GM12878 (cell line): ENCODE results near the gene AGK. TPM values are rescaled to one million over a fixed set of nuclear protein-coding genes. Genes with fewer than 3 reads are reported as not detected.

ENCODE experiments used
- ATAC-seq: fragments of 200-7000 bp; cut with Tn5 transposase; 3 replicates; pipeline ENCODE4 v1.9.1; 2020; ENCODE audit warnings: mild to moderate bottlenecking, moderate library complexity
- BruUV-seq: library from RNA; stranded (reverse); fragments of 400-500 nt; replicated peaks from 2 replicates; lab custom pipeline; 2021; lab: Mats Ljungman, UMichigan
- CTCF ChIA-PET: fragments of 300-600 bp; sonication (Branson Sonifier 250); formaldehyde crosslinking; extraction: SDS; loops from one replicate; lab custom pipeline; 2021; ENCODE audit warnings: inconsistent platforms; lab: Yijun Ruan, JAX
- POLR2A ChIA-PET: fragments of 350-600 bp; formaldehyde crosslinking; extraction: SDS; loops from one replicate; lab custom pipeline; 2021; ENCODE audit warnings: inconsistent platforms; lab: Charles Lee
- RAD21 ChIA-PET: fragments of 300-600 bp; sonication (Branson Sonifier 250); formaldehyde crosslinking; loops from one replicate; lab custom pipeline; 2023; ENCODE audit warnings: antibody characterized with exemption; ENCODE audit not compliant: unreplicated experiment; lab: Charles Lee
- SMC1A ChIA-PET: fragments of 300-600 bp; sonication (Branson Sonifier 250); formaldehyde crosslinking; loops from one replicate; lab custom pipeline; 2023; ENCODE audit not compliant: unreplicated experiment, uncharacterized antibody; lab: Charles Lee
- DNase-seq: peaks from one replicate; pipeline ENCODE4 v3.0.0-alpha.2; 2011; ENCODE audit warnings: low read depth, low spot score
- FAIRE-seq: peaks from 3 replicates; lab custom pipeline; 2011; peaks lifted over from hg19 to GRCh38; lab: Jason Lieb, UNC
- H2AFZ ChIP-seq: 2 replicates; pipeline ENCODE4 v1.6.0; 2011; ENCODE audit warnings: low read depth, low read length, control low read depth; ENCODE audit not compliant: control insufficient read depth
- H3K27ac ChIP-seq: 2 replicates; pipeline ENCODE4 v1.5.1; 2011; ENCODE audit warnings: control low read depth; ENCODE audit not compliant: control insufficient read depth, insufficient read depth
- H3K27me3 ChIP-seq, 2 experiments: replicated peaks in 1 of 2; 2 replicates each; pipeline versions ENCODE4 v1.6.0 to v1.6.1; 2011; ENCODE audit warnings: low read length in 1 of 2; ENCODE audit not compliant: control insufficient read depth in 2 of 2, insufficient read depth in 2 of 2
- H3K36me3 ChIP-seq, 2 experiments: 2 replicates each; pipeline ENCODE4 v1.5.1; 2011; ENCODE audit warnings: low read length in 1 of 2; ENCODE audit not compliant: control insufficient read depth in 2 of 2, insufficient read depth in 2 of 2
- H3K4me1 ChIP-seq: 2 replicates; pipeline ENCODE4 v1.6.1; 2011; ENCODE audit warnings: mild to moderate bottlenecking, low read length, moderate library complexity, mixed read lengths; ENCODE audit not compliant: control insufficient read depth, insufficient read depth
- H3K4me2 ChIP-seq: 2 replicates; pipeline ENCODE4 v1.6.0; 2011; ENCODE audit warnings: control low read depth; ENCODE audit not compliant: control insufficient read depth, insufficient read depth
- H3K4me3 ChIP-seq: fragments of 200-600 bp; sonication (generic); 2 replicates; pipeline ENCODE4 v1.5.1; 2016
- H3K79me2 ChIP-seq: 2 replicates; pipeline ENCODE4 v1.6.0; 2011; ENCODE audit warnings: low read length; ENCODE audit not compliant: control insufficient read depth, insufficient read depth
- H3K9ac ChIP-seq: 2 replicates; pipeline ENCODE4 v1.8.0; 2011; ENCODE audit warnings: low read length, control low read depth, mixed read lengths; ENCODE audit not compliant: control insufficient read depth, insufficient read depth
- H3K9me3 ChIP-seq: replicated peaks from 3 replicates; pipeline ENCODE4 v1.5.1; 2011; ENCODE audit warnings: mild to moderate bottlenecking, low read length; ENCODE audit not compliant: control insufficient read depth, insufficient read depth
- H4K20me1 ChIP-seq: 2 replicates; pipeline ENCODE4 v1.6.0; 2011; ENCODE audit not compliant: control insufficient read depth, insufficient read depth
- HDGF ChIP-seq: fragments of 450-650 bp; IDR thresholded peaks from 2 replicates; pipeline ENCODE4 v1.6.1; 2016; ENCODE audit warnings: antibody characterized with exemption
- MLLT1 ChIP-seq: fragments of 450-650 bp; IDR thresholded peaks from 2 replicates; pipeline ENCODE4 v1.6.1; 2016; ENCODE audit warnings: mild to moderate bottlenecking
- PAX5 ChIP-seq: IDR thresholded peaks from 2 replicates; pipeline ENCODE4 v1.6.1; 2011; ENCODE audit warnings: low read depth, low read length, borderline replicate concordance
- WGBS: methylation state at CpG from one replicate; pipeline ENCODE4 v1.1.6; 2016; ENCODE audit warnings: low lambda C conversion rate; ENCODE audit not compliant: insufficient replicate concordance, insufficient coverage; ENCODE audit errors: missing lambda C conversion rate; 5-methylcytosine and 5-hydroxymethylcytosine counted together
- in situ Hi-C: fragments of 300-500 bp; cut with MboI; formaldehyde crosslinking; loops from 9 replicates; pipeline ENCODE4 v1.14.3; 2018; ENCODE audit warnings: mixed read lengths
- intact Hi-C: fragments of 100-400 bp; cut with micrococcal nuclease; formaldehyde crosslinking; loops from one replicate; pipeline ENCODE4 v1.14.2; 2022; ENCODE audit not compliant: unreplicated experiment
- polyA plus RNA-seq, 11 experiments: library from polyadenylated mRNA; depleted of rRNA in 4 of 11; unstranded in 6 of 11; stranded (reverse) in 5 of 11; fragments of >200 nt; fragmentation: Nextera tagmentation in 4 of 11; fragmentation: Illumina TruSeq in 1 of 11; extraction: Ambion mirVana in 4 of 11; extraction: Trizol in 1 of 11; gene quantifications; 1 replicate in 1 of 11; 2 replicates in 10 of 11; pipeline versions ENCODE4 v1.2.1 to v1.2.3, GENCODE V29; 2011 to 2016; ENCODE audit warnings: inconsistent platforms in 2 of 11, missing spikeins in 2 of 11, low read depth in 1 of 11
- total RNA-seq, 4 experiments: library from RNA; depleted of rRNA in 3 of 4; stranded (reverse); fragments of >200 nt in 3 of 4; fragmentation: Illumina TruSeq in 1 of 4; extraction: Trizol in 1 of 4; gene quantifications; 2 replicates each; pipeline versions ENCODE4 v1.2.1 to v1.2.3, GENCODE V29; 2013 to 2021
- TF ChIP-seq, protein P1 (sequence below): fragments of 450-650 bp; IDR thresholded peaks from 2 replicates; pipeline ENCODE4 v1.6.1; 2017; ENCODE audit warnings: low read depth, mild to moderate bottlenecking, moderate library complexity

Gene AGK
- total and polyA plus RNA-seq, 10 of the 15 experiments (the other 5 are each of a cell fraction or from before 2014, with no cell fraction given): 32.5 to 85.6 (median 47.8) TPM

- TF ChIP-seq MLLT1 (no peak), PAX5 (no peak), HDGF (no peak)
- TF ChIP-seq, protein P1, sequence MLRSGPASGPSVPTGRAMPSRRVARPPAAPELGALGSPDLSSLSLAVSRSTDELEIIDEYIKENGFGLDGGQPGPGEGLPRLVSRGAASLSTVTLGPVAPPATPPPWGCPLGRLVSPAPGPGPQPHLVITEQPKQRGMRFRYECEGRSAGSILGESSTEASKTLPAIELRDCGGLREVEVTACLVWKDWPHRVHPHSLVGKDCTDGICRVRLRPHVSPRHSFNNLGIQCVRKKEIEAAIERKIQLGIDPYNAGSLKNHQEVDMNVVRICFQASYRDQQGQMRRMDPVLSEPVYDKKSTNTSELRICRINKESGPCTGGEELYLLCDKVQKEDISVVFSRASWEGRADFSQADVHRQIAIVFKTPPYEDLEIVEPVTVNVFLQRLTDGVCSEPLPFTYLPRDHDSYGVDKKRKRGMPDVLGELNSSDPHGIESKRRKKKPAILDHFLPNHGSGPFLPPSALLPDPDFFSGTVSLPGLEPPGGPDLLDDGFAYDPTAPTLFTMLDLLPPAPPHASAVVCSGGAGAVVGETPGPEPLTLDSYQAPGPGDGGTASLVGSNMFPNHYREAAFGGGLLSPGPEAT: no peak
- intact Hi-C loops (no loop called here), in situ Hi-C loops (loop anchor here (25.0 kb wide), 1 partner anchor 716 kb away; no protein-coding TSS in a partner anchor)
- RAD21 ChIA-PET: no interaction called here
- POLR2A ChIA-PET: no interaction called here
- Histone ChIP-seq H3K4me2 (no peak overlapping the region), H3K79me2 (no peaks in the 10 kb centered on the region), H2AFZ (no peak overlapping the region), H3K36me3 (no peaks in the 10 kb centered on the region), H3K4me1 (no peaks in the 10 kb centered on the region), H3K4me3 (no peak overlapping the region), H3K9me3 (no peaks in the 10 kb centered on the region), H3K9ac (no peak overlapping the region), H3K27ac (no peak overlapping the region), H3K27me3 (no peaks in the 10 kb centered on the region; a peak in 1 of 4 replicates), H4K20me1 (no peaks in the 10 kb centered on the region)
- BruUV-seq: no TSS peak
- FAIRE-seq (no peak), DNase-seq (no peak), ATAC-seq (no peak)
- WGBS: 94% methylated on average over 3 of the region's 3 CpGs
- SMC1A ChIA-PET: interaction anchor here (1.8 kb wide), 1 partner anchor 120 kb away, joined by 5 read pairs; no protein-coding TSS in a partner anchor
- CTCF ChIA-PET: interaction anchor here (0.7 to 1.3 kb wide), 3 partner anchors 21 to 161 kb away, joined by 3 read pairs; no protein-coding TSS in a partner anchor
These were observed 22.8 kb upstream of the AGK start for GRCh38 chr7:141528399-141528798.
